ENCODE results near the gene RAPGEFL1. TPM values are rescaled to one million over a fixed set of nuclear protein-coding genes. Genes with fewer than 3 reads are reported as not detected.
A peak's percentile ranks its signal among the peaks of the same experiment; 100 is the strongest.

RAPGEFL1 gene
- total and polyA plus RNA-seq, 2 donors (not counting 1 experiment from before 2014, with no cell fraction given), result 1.2 to 1.6 TPM

DNA sequence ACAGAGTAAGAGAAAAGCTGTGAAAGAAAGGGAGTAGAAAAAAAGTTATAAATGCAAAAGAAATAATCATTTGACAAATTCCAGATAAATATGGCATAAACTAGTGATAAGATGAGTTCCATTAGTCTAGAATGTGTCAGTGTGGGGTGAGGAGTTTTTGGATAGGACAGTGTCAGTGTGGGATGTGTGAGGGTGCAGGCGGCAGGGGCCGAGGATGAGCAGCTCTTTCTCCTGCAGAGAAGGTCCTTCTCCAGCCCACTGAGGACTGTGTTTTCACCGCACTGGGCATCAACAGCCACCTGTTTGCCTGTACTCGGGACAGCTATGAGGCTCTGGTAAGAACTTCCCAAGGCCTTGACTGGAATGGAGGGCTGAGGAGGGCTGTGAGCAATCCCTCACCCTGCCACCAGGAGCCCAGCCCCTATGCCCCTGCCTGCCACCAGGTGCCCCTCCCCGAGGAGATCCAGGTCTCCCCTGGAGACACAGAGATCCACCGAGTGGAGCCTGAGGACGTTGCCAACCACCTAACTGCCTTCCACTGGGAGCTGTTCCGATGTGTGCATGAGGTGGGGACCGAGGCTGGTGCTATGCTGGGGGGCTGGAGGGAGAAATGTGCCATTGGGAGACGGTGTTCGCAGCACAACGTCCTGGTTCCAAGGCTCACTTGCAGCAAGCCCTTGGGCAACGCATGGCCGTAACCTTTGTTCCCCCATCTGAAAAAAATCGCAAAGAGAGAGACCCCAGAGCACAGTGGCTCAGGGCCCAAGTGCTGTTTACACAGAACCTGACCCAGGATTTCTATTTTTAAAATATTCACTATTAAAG lies 13.1 kb downstream of the RAPGEFL1 start:
- Histone ChIP-seq H3K9me3 (ENCODE audit: control insufficient read depth, insufficient read depth, low read depth, low read length) (no peaks in the 10 kb centered on the region), H3K4me2 (ENCODE audit: extremely low read depth, insufficient read depth, low read length) (peak overlapping the region; percentile 59), H3K27ac (ENCODE audit: insufficient read depth, low read length) (no peak overlapping the region), H3K9ac (ENCODE audit: insufficient read depth, low read length) (no peak overlapping the region), H3K79me2 (ENCODE audit: control insufficient read depth, insufficient read depth, low read length) (no peaks in the 10 kb centered on the region), H2AFZ (ENCODE audit: low read length) (no peak overlapping the region), H4K20me1 (ENCODE audit: control insufficient read depth, extremely low read depth, insufficient read depth, low read length) (no peaks in the 10 kb centered on the region), H3K27me3 (ENCODE audit: control insufficient read depth, insufficient read depth, low read length) (no peaks in the 10 kb centered on the region), H3K36me3 (ENCODE audit: control insufficient read depth, insufficient read depth, low read length) (peaks cover 4% of the 10 kb centered on the region), H3K4me1 (ENCODE audit: control insufficient read depth, extremely low read depth, insufficient read depth, low read length) (peaks cover 6% of the 10 kb centered on the region), H3K4me3 (replicated peaks in 1 of 4; ENCODE audit: control extremely low read depth in 1 of 4, insufficient read depth in 1 of 4, low read depth in 3 of 4, low read length in 4 of 4) (peak overlapping the region in 1 of 4 experiments; percentile 57)
- no peak for DNase-seq (ENCODE audit: low read depth in 2 of 2)
- TF ChIP-seq, protein P1, sequence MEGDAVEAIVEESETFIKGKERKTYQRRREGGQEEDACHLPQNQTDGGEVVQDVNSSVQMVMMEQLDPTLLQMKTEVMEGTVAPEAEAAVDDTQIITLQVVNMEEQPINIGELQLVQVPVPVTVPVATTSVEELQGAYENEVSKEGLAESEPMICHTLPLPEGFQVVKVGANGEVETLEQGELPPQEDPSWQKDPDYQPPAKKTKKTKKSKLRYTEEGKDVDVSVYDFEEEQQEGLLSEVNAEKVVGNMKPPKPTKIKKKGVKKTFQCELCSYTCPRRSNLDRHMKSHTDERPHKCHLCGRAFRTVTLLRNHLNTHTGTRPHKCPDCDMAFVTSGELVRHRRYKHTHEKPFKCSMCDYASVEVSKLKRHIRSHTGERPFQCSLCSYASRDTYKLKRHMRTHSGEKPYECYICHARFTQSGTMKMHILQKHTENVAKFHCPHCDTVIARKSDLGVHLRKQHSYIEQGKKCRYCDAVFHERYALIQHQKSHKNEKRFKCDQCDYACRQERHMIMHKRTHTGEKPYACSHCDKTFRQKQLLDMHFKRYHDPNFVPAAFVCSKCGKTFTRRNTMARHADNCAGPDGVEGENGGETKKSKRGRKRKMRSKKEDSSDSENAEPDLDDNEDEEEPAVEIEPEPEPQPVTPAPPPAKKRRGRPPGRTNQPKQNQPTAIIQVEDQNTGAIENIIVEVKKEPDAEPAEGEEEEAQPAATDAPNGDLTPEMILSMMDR (conservative IDR thresholded peaks at IDR 0.05 in 1 of 2, IDR thresholded peaks at IDR 0.05 in 1 of 2; ENCODE audit: low read depth in 1 of 2, low read length in 2 of 2), result peak; percentile 19 to 40
- TF ChIP-seq EZH2 (IDR thresholded peaks at IDR 0.05; ENCODE audit: low read length, missing control alignments), result no peak

DNA sequence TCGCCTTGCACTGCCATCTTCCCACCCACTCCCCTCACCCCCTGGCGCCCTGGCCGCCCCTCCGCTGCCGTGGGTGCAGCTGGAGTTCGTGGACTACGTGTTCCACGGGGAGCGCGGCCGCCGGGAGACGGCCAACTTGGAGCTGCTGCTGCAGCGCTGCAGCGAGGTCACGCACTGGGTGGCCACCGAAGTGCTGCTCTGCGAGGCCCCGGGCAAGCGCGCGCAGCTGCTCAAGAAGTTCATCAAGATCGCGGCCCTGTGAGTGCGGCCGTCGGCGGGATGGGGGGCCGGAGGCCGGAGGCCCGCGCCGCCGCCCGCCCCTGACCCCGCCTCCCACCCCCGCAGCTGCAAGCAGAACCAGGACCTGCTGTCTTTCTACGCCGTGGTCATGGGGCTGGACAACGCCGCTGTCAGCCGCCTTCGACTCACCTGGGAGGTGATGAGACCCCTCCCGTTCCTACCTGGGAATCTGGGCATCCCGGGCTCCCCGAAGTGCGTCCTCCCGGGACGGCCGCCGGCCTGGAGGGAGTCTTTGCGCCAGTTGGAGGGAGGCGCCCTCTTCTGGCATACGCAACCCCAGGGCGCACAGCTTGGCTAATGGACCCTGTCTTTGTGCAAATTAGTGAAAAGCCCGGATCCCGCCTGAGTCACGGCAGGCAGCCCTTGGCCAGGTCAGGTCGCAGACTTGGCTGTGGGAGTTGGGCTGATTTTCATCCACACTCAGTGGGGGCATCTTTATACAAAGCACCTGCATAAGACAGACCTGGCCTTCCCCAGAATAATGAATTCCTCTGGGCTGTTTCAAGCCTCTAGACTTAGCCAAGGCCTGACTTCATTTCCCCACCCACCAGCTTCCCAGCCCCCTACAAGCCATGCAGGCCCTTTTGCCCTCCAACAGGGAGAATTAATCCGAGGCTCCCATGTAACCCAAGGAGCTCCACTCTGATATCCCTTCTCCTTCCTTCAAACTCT lies 14.3 kb downstream of the RAPGEFL1 start:
- Histone ChIP-seq H3K4me3 (replicated peaks in 1 of 4; ENCODE audit: control extremely low read depth in 1 of 4, insufficient read depth in 1 of 4, low read depth in 3 of 4, low read length in 4 of 4) (peak overlapping the region; percentile 36 to 57 (median 56)), H2AFZ (ENCODE audit: low read length) (peak overlapping the region; percentile 81), H3K4me1 (ENCODE audit: control insufficient read depth, extremely low read depth, insufficient read depth, low read length) (peaks cover 6% of the 10 kb centered on the region), H4K20me1 (ENCODE audit: control insufficient read depth, extremely low read depth, insufficient read depth, low read length) (no peaks in the 10 kb centered on the region), H3K27me3 (ENCODE audit: control insufficient read depth, insufficient read depth, low read length) (no peaks in the 10 kb centered on the region), H3K27ac (ENCODE audit: insufficient read depth, low read length) (no peak overlapping the region), H3K4me2 (ENCODE audit: extremely low read depth, insufficient read depth, low read length) (peak overlapping the region; percentile 78), H3K36me3 (ENCODE audit: control insufficient read depth, insufficient read depth, low read length) (peaks cover 4% of the 10 kb centered on the region), H3K9me3 (ENCODE audit: control insufficient read depth, insufficient read depth, low read depth, low read length) (no peaks in the 10 kb centered on the region), H3K79me2 (ENCODE audit: control insufficient read depth, insufficient read depth, low read length) (no peaks in the 10 kb centered on the region), H3K9ac (ENCODE audit: insufficient read depth, low read length) (peak overlapping the region; percentile 42)
- TF ChIP-seq, protein P1 (conservative IDR thresholded peaks at IDR 0.05 in 1 of 2, IDR thresholded peaks at IDR 0.05 in 1 of 2; ENCODE audit: low read depth in 1 of 2, low read length in 2 of 2), result peak; percentile 57 to 78
- TF ChIP-seq EZH2 (IDR thresholded peaks at IDR 0.05; ENCODE audit: low read length, missing control alignments), result no peak
- DNase-seq (ENCODE audit: low read depth in 2 of 2), result peak; percentile 78 to 79

DNA sequence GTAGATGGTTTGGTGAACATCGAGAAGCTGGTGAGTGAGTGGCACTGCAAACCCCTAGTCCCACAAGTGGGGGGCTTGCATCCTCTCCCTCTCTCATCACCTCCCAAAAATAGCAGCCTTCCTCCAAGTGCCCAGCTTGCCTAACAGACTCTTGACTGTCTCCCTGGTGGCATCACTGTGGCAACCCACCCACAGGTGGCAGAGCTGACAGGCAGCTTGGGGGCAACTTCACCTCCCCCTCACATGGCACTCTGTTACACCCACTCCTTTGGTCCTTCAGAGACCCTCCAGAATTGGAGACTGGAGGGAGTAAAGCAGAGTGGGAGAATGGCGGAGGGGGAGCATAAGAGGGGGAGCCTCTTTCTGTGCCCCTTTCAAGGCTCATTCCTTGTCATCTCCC lies 15.7 kb downstream of the RAPGEFL1 start:
- Histone ChIP-seq H3K27ac (ENCODE audit: insufficient read depth, low read length) (no peak overlapping the region), H3K36me3 (ENCODE audit: control insufficient read depth, insufficient read depth, low read length) (peaks cover 4% of the 10 kb centered on the region), H3K79me2 (ENCODE audit: control insufficient read depth, insufficient read depth, low read length) (no peaks in the 10 kb centered on the region), H3K4me3 (replicated peaks in 1 of 4; ENCODE audit: control extremely low read depth in 1 of 4, insufficient read depth in 1 of 4, low read depth in 3 of 4, low read length in 4 of 4) (no peak overlapping the region), H3K9me3 (ENCODE audit: control insufficient read depth, insufficient read depth, low read depth, low read length) (no peaks in the 10 kb centered on the region), H2AFZ (ENCODE audit: low read length) (no peak overlapping the region), H3K4me2 (ENCODE audit: extremely low read depth, insufficient read depth, low read length) (no peak overlapping the region), H3K4me1 (ENCODE audit: control insufficient read depth, extremely low read depth, insufficient read depth, low read length) (peaks cover 6% of the 10 kb centered on the region), H4K20me1 (ENCODE audit: control insufficient read depth, extremely low read depth, insufficient read depth, low read length) (no peaks in the 10 kb centered on the region), H3K27me3 (ENCODE audit: control insufficient read depth, insufficient read depth, low read length) (no peaks in the 10 kb centered on the region), H3K9ac (ENCODE audit: insufficient read depth, low read length) (no peak overlapping the region)
- no peak for TF ChIP-seq EZH2 (IDR thresholded peaks at IDR 0.05; ENCODE audit: low read length, missing control alignments)
- TF ChIP-seq, protein P1 (conservative IDR thresholded peaks at IDR 0.05 in 1 of 2, IDR thresholded peaks at IDR 0.05 in 1 of 2; ENCODE audit: low read depth in 1 of 2, low read length in 2 of 2), result no peak
- no peak for DNase-seq (ENCODE audit: low read depth in 2 of 2)
